NCI-H2081 (cell line): ENCODE measurements around the gene DUS1L.
"Not testable (repeated sequence)": the region's sequence is repeated elsewhere in the genome, so short reads cannot be mapped to it uniquely, and the experiment has no call there.

Source experiments
- DNase-seq, 2 experiments: peaks; one replicate each; lab custom pipeline; 2025; lab: John Stamatoyannopoulos, UW

DUS1L gene

GRCh38 chr17:82039695-82040299 is 25.8 kb downstream of the DUS1L start:
- no peak for DNase-seq

GRCh38 chr17:82038796-82039409 is 26.7 kb downstream of the DUS1L start:
- not testable (repeated sequence) for DNase-seq

- no peak for DNase-seq
Measured at GRCh38 chr17:82037889-82038195, 27.8 kb downstream of the DUS1L start.

GRCh38 chr17:82037092-82037888 is 28.3 kb downstream of the DUS1L start, which contains the start of gene DCXR:
TSS of gene DCXR (minus strand) at chr17:82037697. CDS start at chr17:82037682, 15 bp downstream.
- DNase-seq, result peak; percentile 98

- no peak for DNase-seq
Measured at GRCh38 chr17:82036634-82037091, 28.9 kb downstream of the DUS1L start.

- DNase-seq, result no peak
Measured at GRCh38 chr17:82035956-82036633, 29.5 kb downstream of the DUS1L start.

- DNase-seq, result no peak
Measured at GRCh38 chr17:82035488-82035887, 30.1 kb downstream of the DUS1L start.

- no peak for DNase-seq
Measured at GRCh38 chr17:82034371-82035011, 31.1 kb downstream of the DUS1L start.

GRCh38 chr17:82033359-82034085 is 32.1 kb downstream of the DUS1L start:
- no peak for DNase-seq

- DNase-seq, result peak; percentile 61 to 68
Measured at GRCh38 chr17:82031885-82032627, 33.5 kb downstream of the DUS1L start.

GRCh38 chr17:82031303-82031884 is 34.2 kb downstream of the DUS1L start, which contains the start of gene RAC3:
TSS of gene RAC3 (plus strand) at chr17:82031678. CDS start at chr17:82031762, 84 bp downstream.
- peak; percentile 46 to 58 for DNase-seq

GRCh38 chr17:82030470-82031302 is 34.9 kb downstream of the DUS1L start:
- DNase-seq, result peak; percentile 79 to 84

- DNase-seq, result no peak
Measured at GRCh38 chr17:82029990-82030469, 35.6 kb downstream of the DUS1L start.

GRCh38 chr17:82029391-82029790 is 36.2 kb downstream of the DUS1L start:
- no peak for DNase-seq

- no peak for DNase-seq
Measured at GRCh38 chr17:82028966-82029365, 36.6 kb downstream of the DUS1L start.

- no peak for DNase-seq
Measured at GRCh38 chr17:82028246-82028645, 37.4 kb downstream of the DUS1L start.

GRCh38 chr17:82025401-82026107 is 40.0 kb downstream of the DUS1L start:
- DNase-seq, result no peak

GRCh38 chr17:82024859-82025258 is 40.7 kb downstream of the DUS1L start:
- DNase-seq, result no peak
